GM18498 (cell line): Measurements from ENCODE around the gene EGFL6.
"Not testable (repeated sequence)": the region's sequence is repeated elsewhere in the genome, so short reads cannot be mapped to it uniquely, and the experiment has no call there.

Source experiments
- ATAC-seq: cut with Tn5 transposase; IDR thresholded peaks from one replicate; pipeline ENCODE4 v1.9.1; 2021; ENCODE audit warnings: mild to moderate bottlenecking, moderate library complexity; ENCODE audit not compliant: unreplicated experiment

The EGFL6 gene

GRCh38 chrX:13652287-13652793 is 82.9 kb downstream of the EGFL6 start:
- no peak for ATAC-seq

DNA sequence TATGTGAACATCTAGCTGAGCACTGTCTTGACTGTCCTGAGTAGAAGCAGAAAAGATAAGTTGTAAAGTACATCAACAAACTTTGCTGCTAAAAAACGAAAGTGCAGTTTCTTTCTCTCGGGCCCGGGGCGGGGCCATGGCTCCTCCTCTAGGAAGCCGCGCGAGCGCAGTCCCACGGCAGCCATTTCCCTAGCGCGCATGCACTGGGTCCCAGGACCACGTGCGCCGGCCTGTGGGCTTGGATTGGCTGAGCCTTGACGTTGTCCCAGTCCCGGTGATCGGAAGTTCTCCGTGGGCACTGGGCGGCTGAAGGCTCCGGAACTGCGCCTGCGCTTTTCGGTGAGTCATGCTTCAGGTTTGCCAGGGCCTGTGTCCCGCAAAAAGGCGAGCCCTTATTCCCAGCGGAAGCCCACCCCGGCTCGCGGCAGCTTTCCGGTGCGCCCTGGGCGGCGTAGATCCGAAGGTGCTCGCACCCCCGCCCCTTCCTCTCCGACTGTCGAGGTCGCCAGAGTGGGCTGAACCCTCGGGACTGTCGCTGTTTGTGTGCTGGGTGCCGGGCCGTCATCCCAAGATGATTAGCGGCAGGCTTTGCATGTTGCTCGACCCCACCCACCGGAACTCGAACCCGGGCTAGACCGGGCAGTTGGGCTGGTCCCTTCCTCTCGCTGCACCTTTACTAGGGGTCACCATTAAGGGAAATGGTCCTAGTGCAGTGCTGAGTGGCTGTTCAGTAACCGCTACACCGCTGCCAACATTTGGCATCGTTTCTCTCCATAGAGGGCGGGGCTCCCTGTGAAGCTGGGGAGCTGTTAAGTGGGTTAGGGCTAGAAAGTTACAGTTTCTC is 83.7 kb downstream of the EGFL6 start, which contains the start of gene TCEANC:
TCEANC (plus strand) TSS at position 292 of the 844 bp plus-strand sequence. CDS start 9,368 bp downstream, outside the sequence.
- ATAC-seq, result peak; percentile 92

- ATAC-seq, result no peak
These were observed 84.7 kb downstream of the EGFL6 start for GRCh38 chrX:13654116-13654515.

DNA sequence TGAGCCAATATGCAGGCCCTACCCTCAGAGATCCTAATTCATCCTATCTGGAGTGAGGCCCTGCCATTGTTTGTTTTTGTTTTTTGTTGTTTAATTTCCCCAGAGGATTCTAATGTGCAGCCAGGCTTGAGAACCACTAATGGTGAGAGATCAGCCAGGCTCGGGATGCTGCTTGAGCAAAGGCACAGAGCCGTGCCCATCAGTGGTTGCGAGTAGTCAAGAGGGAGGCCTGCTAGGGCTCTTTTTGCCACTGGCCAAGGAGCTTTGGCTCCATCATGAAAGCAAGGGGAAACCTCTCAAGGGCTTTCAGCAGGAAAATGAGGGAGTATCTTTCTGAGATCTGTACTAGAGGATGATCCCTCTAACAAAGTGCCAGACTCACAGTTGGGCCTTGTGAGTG is 86.3 kb downstream of the EGFL6 start:
- ATAC-seq, result no peak

GRCh38 chrX:13658602-13659001 is 89.2 kb downstream of the EGFL6 start:
- no peak for ATAC-seq

GRCh38 chrX:13659063-13659462 is 89.7 kb downstream of the EGFL6 start:
- ATAC-seq, result no peak

- peak; percentile 33 for ATAC-seq
These were observed 92.4 kb downstream of the EGFL6 start for GRCh38 chrX:13661735-13662288.

DNA sequence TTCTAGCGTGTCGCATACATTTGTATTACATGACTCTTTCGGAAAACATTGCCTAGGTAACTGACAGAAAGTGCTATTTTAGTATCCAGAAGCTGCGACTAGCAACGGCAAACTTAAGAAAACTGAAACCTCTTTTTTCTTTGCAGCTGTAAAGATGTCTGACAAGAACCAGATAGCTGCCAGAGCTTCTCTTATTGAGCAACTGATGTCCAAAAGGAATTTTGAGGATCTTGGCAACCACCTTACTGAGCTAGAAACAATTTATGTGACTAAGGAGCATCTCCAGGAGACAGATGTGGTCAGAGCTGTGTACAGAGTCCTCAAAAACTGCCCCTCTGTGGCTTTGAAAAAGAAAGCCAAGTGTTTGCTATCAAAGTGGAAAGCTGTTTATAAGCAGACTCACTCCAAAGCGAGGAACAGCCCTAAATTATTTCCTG is 93.0 kb downstream of the EGFL6 start:
- peak; percentile 63 for ATAC-seq

DNA sequence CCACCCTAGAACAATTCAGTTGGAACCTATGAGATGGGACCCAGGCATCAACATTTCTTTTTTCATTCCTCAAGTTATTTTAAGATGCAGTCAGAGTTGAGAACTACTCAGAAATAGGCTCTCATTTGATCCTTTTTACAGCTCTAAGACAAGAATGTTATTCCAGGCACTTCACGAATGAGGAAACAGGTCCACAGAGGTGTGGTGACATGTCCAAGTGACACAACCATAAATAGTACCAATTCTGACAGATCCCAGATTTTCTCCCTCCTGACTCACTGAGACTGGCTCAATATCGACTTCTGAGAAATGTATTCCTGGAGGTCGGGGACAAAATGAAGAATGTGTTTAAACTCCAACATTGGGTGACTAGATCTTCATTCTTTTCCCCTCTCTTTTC is 94.6 kb downstream of the EGFL6 start:
- ATAC-seq, result no peak

GRCh38 chrX:13666836-13667235 is 97.4 kb downstream of the EGFL6 start:
- no peak for ATAC-seq

- ATAC-seq, result no peak
These were observed 98.5 kb downstream of the EGFL6 start for GRCh38 chrX:13667919-13668318.

DNA sequence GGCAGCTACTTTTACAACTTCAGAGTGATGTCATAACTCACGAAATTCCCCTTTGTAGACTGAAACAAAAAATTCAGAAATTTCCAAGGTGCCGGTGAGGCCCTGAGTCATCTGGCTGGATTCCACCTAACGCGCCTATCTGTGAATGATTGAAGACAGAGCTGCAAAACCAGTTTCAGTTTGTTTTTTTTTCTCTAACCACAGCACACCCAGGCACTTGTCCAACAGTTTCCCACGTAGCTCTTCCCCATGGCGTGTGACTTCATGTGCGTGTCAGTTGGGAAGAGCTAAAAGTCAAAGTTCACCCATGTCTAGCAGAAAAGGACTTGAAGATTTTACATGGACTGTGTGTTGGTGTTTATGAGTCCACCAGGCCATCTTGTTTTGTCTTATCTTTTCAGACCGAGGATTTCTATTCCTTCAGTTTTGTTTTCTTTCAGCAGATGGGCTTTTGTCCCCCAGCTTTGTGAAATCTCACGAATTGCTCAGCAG is 99.9 kb downstream of the EGFL6 start:
- ATAC-seq, result peak; percentile 78

DNA sequence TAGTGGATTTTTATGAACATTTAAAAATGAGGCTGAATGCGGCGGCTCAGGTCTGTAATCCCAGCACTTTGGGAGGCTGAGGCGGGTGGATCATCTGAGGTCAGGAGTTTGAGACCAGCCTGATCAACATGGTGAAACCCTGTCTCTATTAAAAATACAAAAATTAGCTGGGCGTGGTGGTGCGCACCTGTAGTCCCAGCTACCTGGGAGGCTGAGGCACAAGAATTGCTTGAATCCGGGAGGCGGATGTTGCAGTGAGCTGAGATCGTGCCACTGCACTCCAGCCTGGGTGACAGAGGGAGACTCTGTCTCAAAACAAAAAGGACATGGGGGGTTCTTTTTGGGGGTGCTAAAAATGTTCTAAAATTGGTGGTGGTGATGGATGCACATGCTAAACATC is 100.4 kb downstream of the EGFL6 start:
- not testable (repeated sequence) for ATAC-seq

GRCh38 chrX:13670197-13670596 is 100.8 kb downstream of the EGFL6 start:
- ATAC-seq, result no peak

GRCh38 chrX:13673016-13673415 is 103.6 kb downstream of the EGFL6 start:
- ATAC-seq, result no peak

GRCh38 chrX:13676885-13677284 is 107.5 kb downstream of the EGFL6 start:
- ATAC-seq, result no peak

DNA sequence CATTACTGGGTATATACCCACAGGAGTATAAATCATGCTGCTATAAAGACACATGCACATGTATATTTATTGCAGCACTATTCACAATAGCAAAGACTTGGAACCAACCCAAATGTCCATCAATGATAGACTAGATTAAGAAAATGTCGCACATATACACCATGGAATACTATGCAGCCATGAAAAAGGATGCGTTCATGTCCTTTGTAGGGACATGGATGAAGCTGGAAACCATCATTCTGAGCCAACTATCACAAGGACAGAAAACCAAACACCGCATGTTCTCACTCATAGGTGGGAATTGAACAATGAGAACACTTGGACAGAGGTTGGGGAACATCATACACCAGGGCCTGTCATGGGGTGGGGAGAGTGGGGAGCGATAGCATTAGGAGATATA is 110.3 kb downstream of the EGFL6 start:
- ATAC-seq, result not testable (repeated sequence)

- no peak for ATAC-seq
These were observed 112.2 kb downstream of the EGFL6 start for GRCh38 chrX:13681595-13681994.
